Subcutaneous abdominal adipose tissue (tissue), 5 donors: Measurements from ENCODE around the gene GNG3.
"Not testable (repeated sequence)": the region's sequence is repeated elsewhere in the genome, so short reads cannot be mapped to it uniquely, and the experiment has no call there.

ENCODE experiments used
- H3K27ac ChIP-seq: one replicate; pipeline ENCODE4 v1.7.0; 2013; ENCODE audit warnings: low read depth, mild to moderate bottlenecking, inconsistent platforms, low read length, moderate library complexity
- H3K27me3 ChIP-seq, 5 donors: one replicate each; pipeline ENCODE4 v1.7.0; 2013; ENCODE audit warnings: low read length in 5 of 5, inconsistent platforms in 1 of 5; ENCODE audit not compliant: control insufficient read depth in 5 of 5, insufficient read depth in 4 of 5
- H3K36me3 ChIP-seq, 5 donors: one replicate each; pipeline ENCODE4 v1.7.0; 2013; ENCODE audit warnings: low read length in 5 of 5; ENCODE audit not compliant: control insufficient read depth in 5 of 5, insufficient read depth in 5 of 5
- H3K4me1 ChIP-seq, 5 donors: one replicate each; pipeline ENCODE4 v1.7.0; 2013; ENCODE audit warnings: low read length in 5 of 5, mild to moderate bottlenecking in 3 of 5, moderate library complexity in 1 of 5; ENCODE audit not compliant: control insufficient read depth in 5 of 5, insufficient read depth in 5 of 5
- H3K4me3 ChIP-seq, 5 donors: one replicate each; pipeline ENCODE4 v1.7.0; 2013; ENCODE audit warnings: low read length in 5 of 5, low read depth in 1 of 5
- H3K9ac ChIP-seq, 5 donors: one replicate each; pipeline ENCODE4 v1.7.0; 2013; ENCODE audit warnings: low read length in 5 of 5, mild to moderate bottlenecking in 4 of 5, moderate library complexity in 3 of 5
- H3K9me3 ChIP-seq, 5 donors: one replicate each; pipeline ENCODE4 v1.7.0; 2013; ENCODE audit warnings: low read length in 5 of 5; ENCODE audit not compliant: control insufficient read depth in 5 of 5
- donor health status: healthy.
- donor health status: healthy.
- donor health status: healthy.
- donor health status: healthy.
- donor health status: healthy.

The GNG3 gene

GRCh38 chr11:62671608-62672389, 35.7 kb upstream of the GNG3 start, which contains the start of the genes LBHD1 and UQCC3:
LBHD1 (minus strand) TSS chr11:62672267; CDS start chr11:62670031, 2,236 bp downstream.
UQCC3 (plus strand) TSS chr11:62671673; CDS start chr11:62671746, 73 bp downstream.
- no peaks in the 10 kb centered on the region for H3K27me3 ChIP-seq
- peaks cover under 1 to 46% (median 36%) of the 10 kb centered on the region in 5 donors for H3K4me1 ChIP-seq
- H3K9me3 ChIP-seq = no peaks in the 10 kb centered on the region
- peaks cover 8 to 38% (median 18%) of the 10 kb centered on the region in 5 donors for H3K36me3 ChIP-seq
- peak within 1 kb of the TSS; percentile 83 to 91 (median 84) for H3K9ac ChIP-seq
- peak within 1 kb of the TSS; percentile 81 to 98 (median 94) for H3K4me3 ChIP-seq
- H3K27ac ChIP-seq = peak within 1 kb of the TSS; percentile 89

GRCh38 chr11:62673196-62673525, 34.3 kb upstream of the GNG3 start:
- Histone ChIP-seq H3K9ac (peak overlapping the region in 2 of 5 donors; percentile 30 to 83), H3K27ac (no peak overlapping the region), H3K9me3 (no peaks in the 10 kb centered on the region), H3K36me3 (peaks cover 12 to 43% (median 25%) of the 10 kb centered on the region in 5 donors), H3K4me3 (no peak overlapping the region), H3K27me3 (no peaks in the 10 kb centered on the region), H3K4me1 (peaks cover 1 to 49% (median 39%) of the 10 kb centered on the region in 5 donors)

- not testable (repeated sequence) for H3K4me3 ChIP-seq, H3K27me3 ChIP-seq, H3K9ac ChIP-seq, H3K27ac ChIP-seq, H3K9me3 ChIP-seq
- peaks cover 8 to 51% (median 40%) of the 10 kb centered on the region in 5 donors for H3K4me1 ChIP-seq
- H3K36me3 ChIP-seq = peaks cover 12 to 38% (median 25%) of the 10 kb centered on the region in 5 donors
Observed at GRCh38 chr11:62675415-62675814, 32.1 kb upstream of the GNG3 start.

- H3K9me3 ChIP-seq = no peaks in the 10 kb centered on the region
- peak overlapping the region; percentile 98 for H3K27ac ChIP-seq
- H3K4me3 ChIP-seq = no peak overlapping the region
- peaks cover 12 to 38% (median 25%) of the 10 kb centered on the region in 5 donors for H3K36me3 ChIP-seq
- H3K4me1 ChIP-seq = peaks cover 10 to 53% (median 40%) of the 10 kb centered on the region in 5 donors
- no peaks in the 10 kb centered on the region for H3K27me3 ChIP-seq
- peak overlapping the region in 2 of 5 donors; percentile 45 to 98 for H3K9ac ChIP-seq
Observed at GRCh38 chr11:62676698-62677097, 30.8 kb upstream of the GNG3 start.

DNA sequence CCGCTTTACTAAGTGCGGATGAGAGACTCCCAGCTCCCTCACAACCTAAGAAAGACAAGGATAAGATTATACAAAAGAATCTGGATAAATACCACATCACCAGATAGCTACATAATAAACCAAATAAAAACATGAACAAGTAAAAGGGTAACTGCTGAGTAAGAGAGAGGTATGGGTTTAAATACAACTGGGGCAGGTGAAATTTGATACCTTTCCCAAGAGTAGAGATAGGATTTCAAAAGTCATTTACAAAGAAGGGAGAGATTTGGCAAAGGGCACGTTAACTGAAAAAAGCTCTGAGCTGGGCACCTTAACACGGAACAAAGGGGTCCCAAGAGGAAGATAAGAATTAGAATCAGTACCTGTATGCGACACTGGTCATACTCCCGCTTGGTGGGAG, 30.3 kb upstream of the GNG3 start:
- H3K36me3 ChIP-seq = peaks cover 12 to 38% (median 25%) of the 10 kb centered on the region in 5 donors

DNA sequence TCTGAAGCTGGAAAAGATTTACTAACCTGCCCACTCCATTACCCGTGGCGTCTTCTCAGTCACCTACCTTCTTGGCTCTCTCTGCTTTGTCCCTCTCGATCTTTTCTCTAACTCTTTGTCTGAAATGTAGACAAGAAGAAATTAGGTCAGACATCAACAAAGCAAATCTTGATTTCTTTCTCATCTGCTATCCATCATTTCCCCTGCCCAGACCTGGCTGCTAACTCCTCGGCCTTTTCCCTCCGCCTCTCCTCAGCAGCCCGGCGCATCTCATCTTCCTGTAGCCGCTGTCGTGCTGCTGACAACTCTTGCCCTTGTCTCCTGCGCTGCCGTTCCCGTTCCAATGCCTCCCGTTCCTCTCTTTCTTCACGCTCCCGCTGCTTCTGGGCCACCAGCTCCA, 29.8 kb upstream of the GNG3 start:
- Histone ChIP-seq H3K4me3 (peak overlapping the region in 4 of 5 donors; percentile 79 to 93 (median 88)), H3K27ac (peak overlapping the region; percentile 98), H3K9me3 (no peaks in the 10 kb centered on the region), H3K36me3 (peaks cover 12 to 38% (median 25%) of the 10 kb centered on the region in 5 donors), H3K9ac (peak overlapping the region; percentile 91 to 98 (median 97)), H3K4me1 (peaks cover 10 to 44% (median 30%) of the 10 kb centered on the region in 5 donors), H3K27me3 (no peaks in the 10 kb centered on the region)

More for the DNA sequence above, 30.3 kb upstream of the GNG3 start:
- Histone ChIP-seq H3K27me3 (no peaks in the 10 kb centered on the region), H3K4me1 (peaks cover 10 to 49% (median 35%) of the 10 kb centered on the region in 5 donors), H3K27ac (peak overlapping the region; percentile 98), H3K9me3 (no peaks in the 10 kb centered on the region), H3K4me3 (no peak overlapping the region), H3K9ac (peak overlapping the region in 3 of 5 donors; percentile 97 to 98 (median 98))

DNA sequence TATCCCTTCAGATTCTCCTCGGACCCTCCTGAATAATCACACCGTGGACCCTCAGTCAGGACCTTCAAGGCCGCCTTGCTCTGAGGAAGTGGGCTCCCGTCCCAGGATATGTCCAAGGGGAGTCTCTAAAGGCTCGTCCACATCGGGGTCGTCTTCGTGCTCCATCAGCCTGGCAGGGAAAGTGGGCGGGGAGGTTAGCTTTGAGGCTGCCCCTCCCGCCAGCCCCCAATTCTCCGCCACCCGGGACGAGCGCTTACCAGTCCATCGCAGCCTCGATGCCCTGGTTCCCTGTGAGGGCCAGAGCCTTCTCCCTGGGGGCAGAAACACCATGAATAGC, 29.1 kb upstream of the GNG3 start:
- peaks cover 12 to 33% (median 22%) of the 10 kb centered on the region in 5 donors for H3K36me3 ChIP-seq
- peak overlapping the region; percentile 79 to 93 (median 86) for H3K4me3 ChIP-seq
- H3K9ac ChIP-seq = peak overlapping the region; percentile 91 to 98 (median 97)
- peaks cover 10 to 37% (median 23%) of the 10 kb centered on the region in 5 donors for H3K4me1 ChIP-seq
- H3K9me3 ChIP-seq = no peaks in the 10 kb centered on the region
- peak overlapping the region; percentile 98 for H3K27ac ChIP-seq
- no peaks in the 10 kb centered on the region for H3K27me3 ChIP-seq

GRCh38 chr11:62678770-62679696, 28.4 kb upstream of the GNG3 start, which contains the start of gene UBXN1:
UBXN1 (minus strand) TSS chr11:62679073; CDS start chr11:62678923, 150 bp downstream.
- no peaks in the 10 kb centered on the region for H3K9me3 ChIP-seq
- peaks cover 10 to 35% (median 23%) of the 10 kb centered on the region in 5 donors for H3K4me1 ChIP-seq
- peak within 1 kb of the TSS; percentile 98 for H3K27ac ChIP-seq
- peak within 1 kb of the TSS; percentile 91 to 98 (median 97) for H3K9ac ChIP-seq
- no peaks in the 10 kb centered on the region for H3K27me3 ChIP-seq
- H3K4me3 ChIP-seq = peak within 1 kb of the TSS; percentile 79 to 93 (median 86)
- peaks cover 12 to 27% (median 19%) of the 10 kb centered on the region in 5 donors for H3K36me3 ChIP-seq

DNA sequence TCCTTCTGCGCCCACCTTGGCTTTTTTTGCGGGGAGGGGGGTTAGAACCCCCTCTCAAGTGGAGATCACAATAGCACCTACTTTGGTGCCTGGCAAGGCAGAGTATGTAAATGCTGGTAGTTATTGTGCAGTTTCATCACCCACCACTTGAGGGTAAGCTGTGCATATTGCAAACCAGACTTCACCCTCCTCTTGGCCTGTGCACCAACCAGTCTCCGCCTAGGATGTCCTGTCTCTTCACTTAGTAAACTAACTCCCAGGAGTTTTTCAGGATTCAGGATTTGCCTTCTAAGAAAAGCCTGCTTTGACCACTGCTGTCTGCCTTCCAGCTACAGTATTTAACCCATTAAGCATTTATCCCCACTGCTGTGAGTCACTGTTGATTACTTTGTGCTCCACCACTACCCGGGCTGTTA, 26.6 kb upstream of the GNG3 start:
- H3K9ac ChIP-seq = peak overlapping the region in 1 of 5 donors; percentile 16
- H3K27me3 ChIP-seq = no peaks in the 10 kb centered on the region
- peaks cover 10 to 35% (median 23%) of the 10 kb centered on the region in 5 donors for H3K4me1 ChIP-seq
- H3K27ac ChIP-seq = peak overlapping the region; percentile 79
- peaks cover 9 to 20% (median 19%) of the 10 kb centered on the region in 5 donors for H3K36me3 ChIP-seq
- no peaks in the 10 kb centered on the region for H3K9me3 ChIP-seq
- no peak overlapping the region for H3K4me3 ChIP-seq
